Measurements from ENCODE around the gene NUPR2.
A peak's percentile ranks its signal among the peaks of the same experiment; 100 is the strongest.
"Not testable (repeated sequence)": the region's sequence is repeated elsewhere in the genome, so short reads cannot be mapped to it uniquely, and the experiment has no call there.

The NUPR2 gene, protein sequence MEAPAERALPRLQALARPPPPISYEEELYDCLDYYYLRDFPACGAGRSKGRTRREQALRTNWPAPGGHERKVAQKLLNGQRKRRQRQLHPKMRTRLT

DNA sequence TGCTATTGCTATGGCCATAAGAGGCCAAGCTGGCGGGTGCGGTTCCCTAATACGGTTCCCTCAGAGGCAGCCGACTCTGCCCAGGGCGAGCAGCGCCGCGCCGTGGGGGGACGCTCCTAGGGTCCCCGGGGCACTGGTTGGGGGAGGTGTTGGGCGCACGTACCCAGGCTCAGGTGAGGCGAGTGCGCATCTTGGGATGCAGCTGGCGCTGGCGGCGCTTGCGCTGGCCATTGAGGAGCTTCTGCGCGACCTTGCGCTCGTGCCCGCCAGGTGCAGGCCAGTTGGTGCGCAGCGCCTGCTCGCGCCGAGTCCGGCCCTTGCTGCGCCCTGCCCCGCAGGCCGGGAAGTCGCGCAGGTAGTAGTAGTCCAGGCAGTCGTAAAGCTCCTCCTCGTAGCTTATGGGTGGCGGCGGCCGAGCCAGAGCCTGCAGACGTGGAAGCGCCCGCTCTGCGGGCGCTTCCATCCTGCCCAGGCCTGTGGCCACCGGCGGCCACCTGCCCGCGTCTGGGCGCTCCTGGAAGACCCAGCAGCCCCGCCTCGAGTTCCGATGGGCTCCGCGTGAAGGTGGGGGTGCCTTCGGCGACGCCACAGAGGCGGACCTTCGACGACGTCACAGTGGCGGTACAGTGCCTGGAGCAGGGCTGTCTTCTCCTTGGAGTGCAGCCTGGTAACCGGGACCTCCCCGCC is at the start of gene NUPR2:
NUPR2 (minus strand) TSS at position 566 of the 687 bp plus-strand sequence; CDS start at position 463, 103 bp downstream.
- DNase-seq (ENCODE audit: low read depth in 1 of 2, low spot score in 1 of 2) = no peak

- no peak for DNase-seq (ENCODE audit: low read depth in 1 of 2, low spot score in 1 of 2)
Observed at GRCh38 chr7:56157238-56157790, 41.1 kb upstream of the NUPR2 start.

DNA sequence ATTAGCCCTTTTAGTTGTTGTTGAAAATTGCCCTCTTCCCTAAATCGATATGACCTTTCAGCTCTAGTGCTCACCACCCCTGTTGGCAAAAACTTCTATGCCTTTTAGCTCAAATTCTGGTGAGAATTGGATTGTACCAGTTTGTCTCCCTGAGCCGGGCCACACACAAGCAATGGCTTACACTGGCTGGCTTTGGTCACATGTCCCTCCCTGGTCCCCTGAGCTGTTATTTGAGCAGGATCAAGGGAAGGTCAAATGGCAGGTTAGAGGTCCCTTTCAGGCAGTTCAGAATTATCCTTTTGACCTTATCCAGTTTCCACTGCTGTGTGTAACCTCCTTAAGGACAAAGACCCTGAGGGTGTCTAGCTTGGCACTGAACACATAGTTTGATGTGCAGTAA is 14.8 kb upstream of the NUPR2 start:
- DNase-seq (ENCODE audit: low read depth in 1 of 2, low spot score in 1 of 2) = not testable (repeated sequence)

- DNase-seq (ENCODE audit: low read depth in 1 of 2, low spot score in 1 of 2) = no peak
Observed at GRCh38 chr7:56127241-56127975, 11.2 kb upstream of the NUPR2 start.

- DNase-seq (ENCODE audit: low read depth in 1 of 2, low spot score in 1 of 2) = no peak
Observed at GRCh38 chr7:56125831-56126230, 9.6 kb upstream of the NUPR2 start.

GRCh38 chr7:56124981-56125380 is 8.8 kb upstream of the NUPR2 start:
- no peak for DNase-seq (ENCODE audit: low read depth in 1 of 2, low spot score in 1 of 2)

DNA sequence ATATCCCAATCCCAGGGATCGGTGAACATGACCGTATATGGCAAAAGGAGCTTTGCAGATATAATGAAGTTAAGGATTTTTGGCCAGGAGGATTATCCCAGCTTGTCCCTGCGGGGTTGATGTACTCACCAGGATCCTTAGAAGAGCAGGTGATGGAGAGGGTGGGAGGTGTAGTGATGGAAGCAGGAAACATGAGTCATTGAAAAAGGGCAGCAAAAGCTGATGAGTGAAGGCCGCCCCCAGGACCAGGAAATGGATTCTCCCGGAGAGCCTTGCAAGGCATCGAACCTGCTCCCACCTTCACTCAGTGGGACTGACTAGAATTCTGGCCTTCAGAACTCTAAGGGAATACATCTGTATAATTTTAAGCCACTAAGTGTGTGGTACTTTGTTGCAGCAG is 5.2 kb upstream of the NUPR2 start:
- no peak for DNase-seq (ENCODE audit: low read depth in 1 of 2, low spot score in 1 of 2)

DNA sequence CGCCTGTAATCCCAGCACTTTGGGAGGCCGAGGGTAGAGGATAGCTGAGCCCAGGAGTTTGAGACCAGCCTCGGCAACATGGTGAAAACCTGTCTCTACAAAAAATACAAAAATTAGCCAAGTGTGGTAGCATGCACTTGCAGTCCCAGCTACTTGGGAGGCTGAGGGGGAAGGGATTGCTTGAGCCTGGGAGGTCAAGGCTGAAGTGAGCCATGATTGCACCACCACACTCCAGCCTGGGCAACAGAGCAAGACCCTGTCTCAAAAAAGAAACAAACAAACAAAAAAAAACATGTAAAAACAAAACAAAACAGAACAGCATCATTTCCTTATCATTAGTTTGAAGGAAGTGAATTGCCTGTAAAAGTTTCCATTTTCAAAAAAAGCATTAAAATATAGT is 4.0 kb downstream of the NUPR2 start:
- DNase-seq (ENCODE audit: low read depth in 1 of 2, low spot score in 1 of 2) = not testable (repeated sequence)

GRCh38 chr7:56110611-56111010 is 5.6 kb downstream of the NUPR2 start:
- DNase-seq (ENCODE audit: low read depth in 1 of 2, low spot score in 1 of 2) = no peak

DNA sequence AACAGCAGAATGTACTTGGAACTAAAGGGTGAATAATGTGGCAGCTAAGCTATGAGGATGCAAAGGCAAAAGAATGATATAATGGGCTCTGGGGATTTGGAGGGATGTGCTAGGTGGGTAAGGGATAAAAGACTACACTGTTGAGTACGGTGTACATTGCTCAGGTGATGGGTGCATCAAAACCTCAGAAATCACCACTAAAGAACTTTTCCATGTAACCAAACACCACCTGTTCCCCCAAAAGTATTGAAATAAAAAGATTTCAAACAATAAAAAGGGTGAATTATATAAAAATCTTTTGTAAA is 8.3 kb downstream of the NUPR2 start:
- no peak for DNase-seq (ENCODE audit: low read depth in 1 of 2, low spot score in 1 of 2)

DNA sequence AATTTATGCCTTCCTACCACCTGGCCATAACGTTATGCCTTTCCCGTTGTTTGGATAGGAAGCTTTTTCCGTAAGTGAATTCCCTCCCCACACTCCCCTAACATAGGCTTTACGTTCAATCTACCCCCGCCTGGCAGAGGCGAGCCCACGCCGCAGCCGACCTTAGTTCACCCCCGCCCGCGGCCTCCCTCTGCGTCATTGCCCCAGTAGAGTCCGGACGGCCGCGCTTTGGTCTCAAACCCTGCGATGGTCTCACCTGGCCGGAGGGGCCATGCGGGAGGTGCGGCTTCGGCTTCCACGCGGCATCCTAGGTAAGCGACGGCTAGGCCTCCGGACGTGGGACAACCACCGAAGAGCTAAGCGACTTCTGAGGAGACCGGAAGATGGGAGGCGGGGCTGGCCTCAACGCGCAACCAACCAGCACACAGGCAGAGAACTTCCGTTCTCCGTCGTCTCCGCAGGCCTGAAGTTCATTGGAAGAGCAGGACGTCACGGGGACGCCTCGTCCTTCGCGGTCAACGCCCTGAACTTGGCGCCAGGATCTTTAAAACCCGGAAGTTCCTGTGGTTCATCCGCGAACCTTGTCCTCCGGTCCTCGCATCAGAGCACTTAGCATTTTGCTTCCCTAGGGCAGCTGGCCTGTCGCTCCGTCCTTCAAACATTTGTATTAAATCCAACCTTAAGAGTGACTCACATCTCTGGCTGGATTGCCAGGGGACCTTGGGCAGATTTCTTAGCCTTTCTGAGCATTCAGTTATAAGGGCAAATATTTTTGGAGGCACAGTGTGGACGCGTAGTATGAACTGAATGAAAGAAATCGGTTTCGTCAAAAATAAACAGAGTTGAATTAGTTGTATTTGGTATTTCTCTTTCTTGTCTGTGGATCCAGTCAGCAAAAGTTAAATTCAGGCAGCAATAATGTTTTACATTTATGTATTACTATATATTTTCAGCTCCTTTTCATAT is 9.8 kb downstream of the NUPR2 start, which contains the start of gene CHCHD2:
CHCHD2 (minus strand) TSS at position 369 of the 966 bp plus-strand sequence; CDS start at position 306, 63 bp downstream.
- DNase-seq (ENCODE audit: low read depth in 1 of 2, low spot score in 1 of 2) = peak; percentile 81

GRCh38 chr7:56105508-56105907 is 10.7 kb downstream of the NUPR2 start:
- DNase-seq (ENCODE audit: low read depth in 1 of 2, low spot score in 1 of 2) = no peak

DNA sequence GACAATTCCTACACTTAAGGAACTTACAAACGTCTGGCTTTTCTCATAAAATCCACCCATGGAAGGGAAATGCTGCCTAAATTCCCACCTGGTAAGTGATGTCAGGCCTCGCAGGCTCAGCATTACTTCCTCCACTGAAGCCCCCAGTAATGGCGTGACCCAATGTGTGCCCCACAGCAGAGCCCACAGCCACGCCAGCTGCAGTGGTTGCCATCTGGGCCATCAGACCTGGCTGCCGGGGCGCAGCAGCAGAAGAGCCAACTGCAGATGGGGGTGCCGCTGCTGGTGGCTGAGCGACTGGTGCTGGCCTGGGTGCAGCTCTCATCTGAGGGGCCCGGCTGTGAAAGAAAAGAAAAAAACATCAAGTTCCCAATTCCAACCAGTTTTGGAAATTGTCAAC is 12.1 kb downstream of the NUPR2 start:
- DNase-seq (ENCODE audit: low read depth in 1 of 2, low spot score in 1 of 2) = not testable (repeated sequence)

DNA sequence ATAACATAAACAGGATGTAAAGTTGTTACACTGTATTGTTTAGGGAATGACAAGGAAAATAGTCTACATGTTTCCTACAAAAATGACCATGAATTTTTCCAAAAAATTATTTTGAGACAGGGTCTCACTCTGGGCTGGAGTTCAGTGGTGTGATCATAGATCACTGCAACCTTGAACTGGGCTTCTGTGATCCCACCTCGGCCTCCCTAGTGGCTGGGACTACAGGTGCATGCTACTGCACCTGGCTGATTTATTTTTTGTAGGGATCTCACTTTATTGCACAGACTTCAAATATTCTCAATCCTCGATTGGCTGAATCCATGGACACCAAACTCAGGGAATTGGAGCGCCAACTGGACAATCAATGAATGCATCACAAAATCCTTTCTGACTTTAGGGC is 16.6 kb downstream of the NUPR2 start:
- no peak for DNase-seq (ENCODE audit: low read depth in 1 of 2, low spot score in 1 of 2)

GRCh38 chr7:56098187-56099008 is 17.8 kb downstream of the NUPR2 start:
- DNase-seq (ENCODE audit: low read depth in 1 of 2, low spot score in 1 of 2) = not testable (repeated sequence)

DNA sequence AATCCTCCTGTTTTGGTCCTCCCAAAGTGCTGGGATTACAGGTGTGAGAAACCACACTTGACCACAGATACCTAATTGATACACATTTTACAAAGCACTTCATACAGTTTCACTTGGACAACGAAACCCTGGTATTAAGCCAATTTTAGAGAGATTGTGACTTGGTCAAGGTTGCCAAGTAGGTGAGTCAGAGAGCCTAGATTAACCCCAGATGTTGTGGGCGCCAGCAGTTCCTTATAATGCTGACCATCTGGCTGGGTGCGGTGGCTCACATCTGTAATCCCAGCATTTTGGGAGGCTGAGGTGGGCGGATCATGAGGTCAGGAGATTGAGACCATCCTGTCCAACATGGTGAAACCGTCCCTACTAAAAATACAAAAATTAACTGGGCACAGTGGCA is 18.5 kb downstream of the NUPR2 start:
- DNase-seq (ENCODE audit: low read depth in 1 of 2, low spot score in 1 of 2) = no peak

DNA sequence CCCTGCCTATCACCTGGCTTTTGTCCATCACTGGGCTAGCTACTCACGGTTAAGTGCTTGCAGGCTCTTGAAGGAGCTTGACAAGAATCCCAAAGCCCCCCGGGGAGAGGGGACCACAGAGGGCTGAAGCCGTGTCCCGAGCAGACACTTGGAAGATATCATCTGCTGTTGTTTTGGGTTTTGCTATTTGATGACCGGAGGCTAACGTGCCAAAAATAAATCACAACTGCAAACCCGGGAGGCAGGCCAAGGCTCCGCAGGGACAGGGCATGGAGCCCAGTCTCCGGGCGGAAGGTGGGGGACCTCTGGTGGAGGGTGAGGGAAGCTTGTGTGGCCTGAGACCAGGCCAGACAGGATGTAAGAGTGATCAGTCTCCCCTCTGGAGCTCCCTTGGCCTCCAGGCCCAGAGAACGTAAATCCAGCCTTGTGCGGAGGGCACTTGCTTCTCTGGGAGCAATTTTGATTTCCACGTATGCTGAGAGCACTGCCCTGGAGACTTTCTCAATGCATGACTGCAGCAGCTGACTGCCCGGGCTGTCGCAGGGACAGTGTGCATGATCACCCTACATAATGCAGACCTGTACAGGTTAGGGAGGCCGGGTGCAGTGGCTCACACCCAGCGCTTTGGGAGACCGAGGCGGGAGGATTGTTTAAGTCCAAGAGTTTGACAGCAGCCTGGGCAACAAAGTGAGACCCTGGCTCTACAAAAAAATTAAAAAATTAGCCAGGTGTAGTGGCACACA is 23.3 kb downstream of the NUPR2 start, which contains the start of gene PHKG1:
PHKG1 (minus strand) TSS at position 164 of the 743 bp plus-strand sequence. CDS start 4,011 bp downstream, outside the sequence.
- no peak for DNase-seq (ENCODE audit: low read depth in 1 of 2, low spot score in 1 of 2)

DNA sequence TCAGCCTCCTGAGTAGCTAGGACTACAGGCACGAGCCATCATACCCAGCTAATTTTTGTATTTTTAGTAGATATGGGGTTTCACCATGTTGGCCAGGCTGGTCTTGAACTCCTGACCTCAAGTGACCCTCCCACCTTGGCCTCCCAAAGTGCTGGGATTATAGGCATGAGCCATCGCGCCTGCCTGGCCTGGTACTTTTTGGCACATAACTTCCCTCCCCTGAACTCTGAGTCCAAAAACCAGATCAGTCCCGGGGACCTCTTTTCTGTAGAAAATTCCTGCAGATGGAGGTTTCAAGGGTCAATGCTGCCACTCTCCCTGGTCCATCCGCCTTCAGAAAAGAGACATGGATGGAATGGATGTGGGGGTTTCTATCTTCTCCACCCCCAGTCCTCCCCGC is 23.8 kb downstream of the NUPR2 start:
- not testable (repeated sequence) for DNase-seq (ENCODE audit: low read depth in 1 of 2, low spot score in 1 of 2)

DNA sequence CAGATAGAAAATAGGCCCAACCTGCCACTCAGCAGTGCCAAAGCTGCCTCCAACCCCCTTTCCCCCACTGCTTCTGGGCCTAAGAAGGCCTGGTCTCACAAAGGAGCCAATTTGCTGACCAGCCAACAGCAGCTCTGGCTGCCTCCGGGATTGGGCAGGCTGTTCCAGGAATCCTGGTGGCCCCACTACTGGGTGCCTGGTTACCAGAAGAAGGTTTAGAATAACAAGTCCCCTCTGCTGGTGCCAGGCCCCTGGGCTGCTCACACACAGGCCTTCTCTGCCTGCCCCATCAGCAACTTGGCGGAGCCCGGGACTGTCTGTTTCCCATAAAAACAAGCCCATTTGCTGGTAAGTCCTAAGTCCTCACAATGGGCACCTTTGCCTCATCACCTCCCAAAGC is 24.6 kb downstream of the NUPR2 start:
- DNase-seq (ENCODE audit: low read depth in 1 of 2, low spot score in 1 of 2) = no peak
